Epithelial cell of proximal tubule (primary cell): Measurements from ENCODE around the gene DENND1A. TPM values are rescaled to one million over a fixed set of nuclear protein-coding genes. Genes with fewer than 3 reads are reported as not detected.

Source experiments
- DNase-seq: peaks from one replicate; pipeline ENCODE4 v3.0.0-alpha.2; 2011; ENCODE audit warnings: low read depth
- H3K4me3 ChIP-seq: 2 replicates; pipeline ENCODE4 v1.5.1; 2011; ENCODE audit warnings: low read depth, mild to moderate bottlenecking, low read length
- CTCF ChIP-seq: conservative IDR thresholded peaks from 2 replicates; pipeline ENCODE4 v1.5.1; 2012; ENCODE audit warnings: low read depth, mild to moderate bottlenecking, low read length
- total RNA-seq: library from RNA; depleted of rRNA; stranded (reverse); fragments of >200 nt; gene quantifications from 2 replicates; pipeline ENCODE4 v1.2.3, GENCODE V29; 2015

The DENND1A gene
- total RNA-seq, 1 donor from 2014 or later: 26.6 TPM

- H3K4me3 ChIP-seq: no peak overlapping the region
- no peak for TF ChIP-seq CTCF
- DNase-seq: no peak
Measured at GRCh38 chr9:123771690-123772089, 158.2 kb downstream of the DENND1A start.

GRCh38 chr9:123769719-123770118, 160.2 kb downstream of the DENND1A start:
- DNase-seq: no peak
- H3K4me3 ChIP-seq: no peak overlapping the region
- no peak for TF ChIP-seq CTCF

GRCh38 chr9:123763910-123764588, 165.9 kb downstream of the DENND1A start:
- TF ChIP-seq CTCF: no peak
- DNase-seq: no peak
- no peak overlapping the region for H3K4me3 ChIP-seq

GRCh38 chr9:123761905-123762605, 167.9 kb downstream of the DENND1A start:
- no peak for TF ChIP-seq CTCF
- H3K4me3 ChIP-seq: no peak overlapping the region
- peak; percentile 22 for DNase-seq

GRCh38 chr9:123757960-123758359, 172.0 kb downstream of the DENND1A start:
- no peak overlapping the region for H3K4me3 ChIP-seq
- no peak for TF ChIP-seq CTCF
- no peak for DNase-seq

GRCh38 chr9:123757547-123757946, 172.4 kb downstream of the DENND1A start:
- TF ChIP-seq CTCF: no peak
- no peak overlapping the region for H3K4me3 ChIP-seq
- no peak for DNase-seq

- no peak for DNase-seq
- H3K4me3 ChIP-seq: no peak overlapping the region
- TF ChIP-seq CTCF: no peak
Measured at GRCh38 chr9:123756484-123757106, 173.3 kb downstream of the DENND1A start.
